Common myeloid progenitor, CD34-positive (primary cell): ENCODE measurements around the gene EME1.
"Not testable (repeated sequence)": the region's sequence is repeated elsewhere in the genome, so short reads cannot be mapped to it uniquely, and the experiment has no call there.

Experiments used
- CTCF ChIA-PET: fragments of 350-600 bp; sonication (Branson Sonifier 250); formaldehyde crosslinking; loops from one replicate; lab custom pipeline; 2021; ENCODE audit warnings: antibody characterized with exemption; lab: Charles Lee
- POLR2A ChIA-PET: fragments of 350-600 bp; sonication (Branson Sonifier 250); formaldehyde crosslinking; loops from one replicate; lab custom pipeline; 2021; ENCODE audit warnings: antibody characterized with exemption; lab: Charles Lee
- DNase-seq, 3 donors: peaks; one replicate each; pipeline versions ENCODE4 v3.0.0 to v3.0.0-alpha.2; 2013
- H3K27ac ChIP-seq, 2 experiments: 1 replicate in 1 of 2; 2 replicates in 1 of 2; pipeline ENCODE4 v1.7.0; 2013; ENCODE audit warnings: inconsistent platforms in 2 of 2, low read length in 2 of 2, mild to moderate bottlenecking in 2 of 2, low read depth in 1 of 2, moderate library complexity in 1 of 2; ENCODE audit not compliant: severe bottlenecking in 2 of 2, insufficient read depth in 1 of 2, poor library complexity in 1 of 2
- H3K27me3 ChIP-seq, 5 experiments: replicated peaks in 2 of 5; 1 replicate in 3 of 5; 2 replicates in 2 of 5; pipeline versions ENCODE4 v1.6.1 to v1.7.0; 2013; ENCODE audit warnings: low read length in 4 of 5, mild to moderate bottlenecking in 2 of 5, moderate library complexity in 2 of 5, inconsistent platforms in 1 of 5; ENCODE audit not compliant: insufficient read depth in 5 of 5, control insufficient read depth in 4 of 5
- H3K36me3 ChIP-seq, 4 experiments: 1 replicate in 2 of 4; 2 replicates in 2 of 4; pipeline versions ENCODE4 v1.6.1 to v1.7.0; 2013; ENCODE audit warnings: low read length in 3 of 4, control low read depth in 1 of 4, mild to moderate bottlenecking in 1 of 4; ENCODE audit not compliant: control insufficient read depth in 4 of 4, insufficient read depth in 4 of 4
- H3K4me1 ChIP-seq, 4 experiments: 1 replicate in 3 of 4; 2 replicates in 1 of 4; pipeline versions ENCODE4 v1.6.1 to v1.7.1; 2013; ENCODE audit warnings: low read length in 3 of 4, mild to moderate bottlenecking in 3 of 4, control low read depth in 1 of 4, inconsistent platforms in 1 of 4, moderate library complexity in 1 of 4; ENCODE audit not compliant: control insufficient read depth in 4 of 4, insufficient read depth in 4 of 4; ENCODE audit errors: control extremely low read depth in 1 of 4
- H3K4me3 ChIP-seq, 7 experiments: 1 replicate in 4 of 7; 2 replicates in 3 of 7; pipeline versions ENCODE4 v1.5.1 to v1.7.0; 2013; ENCODE audit warnings: mild to moderate bottlenecking in 7 of 7, low read length in 6 of 7, moderate library complexity in 6 of 7, inconsistent platforms in 2 of 7, low read depth in 2 of 7, control low read depth in 1 of 7; ENCODE audit not compliant: insufficient read depth in 4 of 7, control insufficient read depth in 1 of 7; ENCODE audit errors: extremely low read depth in 1 of 7
- H3K9me3 ChIP-seq, 5 experiments: 1 replicate in 4 of 5; 2 replicates in 1 of 5; pipeline versions ENCODE4 v1.6.1 to v1.7.1; 2013; ENCODE audit warnings: low read length in 4 of 5, mild to moderate bottlenecking in 2 of 5, inconsistent platforms in 1 of 5, low read depth in 1 of 5, moderate library complexity in 1 of 5; ENCODE audit not compliant: control insufficient read depth in 4 of 5, insufficient read depth in 2 of 5; ENCODE audit errors: control extremely low read depth in 1 of 5
- WGBS: methylation state at CpG from one replicate; pipeline ENCODE4 v1.1.5; 2013; ENCODE audit not compliant: insufficient coverage; 5-methylcytosine and 5-hydroxymethylcytosine counted together

The EME1 gene

DNA sequence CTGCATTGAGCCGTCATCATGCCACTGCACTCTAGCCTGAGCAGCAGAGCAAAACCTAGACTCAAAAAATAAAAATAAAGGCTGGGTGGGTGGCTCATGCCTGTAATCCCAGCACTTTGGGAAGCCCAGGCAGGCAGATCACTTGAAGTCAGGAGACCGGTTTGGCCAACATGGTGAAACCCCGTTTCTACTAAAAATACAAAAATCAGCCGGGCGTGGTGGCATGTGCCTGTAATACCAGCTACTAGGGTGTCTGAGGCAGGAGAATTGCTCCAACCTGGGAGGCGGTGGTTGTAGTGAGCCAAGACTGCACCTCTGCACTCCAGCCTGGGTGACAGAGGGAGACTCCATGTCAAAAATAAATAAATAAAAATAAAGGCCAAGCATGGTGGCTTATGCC lies 55.1 kb downstream of the EME1 start:
- H3K36me3 ChIP-seq, DNase-seq, CTCF ChIA-PET, H3K27me3 ChIP-seq, POLR2A ChIA-PET, H3K4me3 ChIP-seq, H3K9me3 ChIP-seq: not testable (repeated sequence)
- 86% methylated on average over 5 of the region's 6 CpGs for WGBS
- Histone ChIP-seq H3K27ac (peak overlapping the region in 1 of 2 experiments; percentile 49), H3K4me1 (peaks cover 9 to 40% (median 37%) of the 10 kb centered on the region in 4 experiments)

DNA sequence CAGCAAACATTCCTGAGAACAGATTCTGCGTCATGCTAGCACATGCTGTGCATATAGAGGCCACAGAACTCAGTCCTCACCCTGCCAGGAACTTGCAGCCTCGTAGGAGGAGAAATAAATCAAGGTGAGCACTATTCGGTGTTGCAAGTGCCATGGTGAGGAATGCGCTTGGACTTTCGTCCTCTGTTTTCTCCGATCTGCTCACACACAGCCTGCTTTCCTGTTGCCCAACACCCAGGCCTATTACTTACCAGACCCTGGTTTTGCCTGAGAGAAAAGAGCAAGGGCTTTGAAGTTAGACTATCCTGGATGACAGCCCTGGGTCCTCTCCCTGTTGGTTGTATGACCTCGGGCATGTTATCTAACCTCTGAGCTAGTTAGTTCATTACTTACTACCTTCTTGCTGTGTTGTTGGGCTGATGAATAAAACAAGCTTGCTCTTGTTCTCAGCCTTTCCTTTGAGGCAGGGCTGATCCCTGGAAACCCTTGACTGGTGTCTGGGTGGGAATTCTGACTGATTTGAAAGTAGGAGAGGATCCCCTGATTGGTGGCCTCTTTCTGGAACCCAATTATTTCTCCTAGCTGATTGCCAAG lies 55.9 kb downstream of the EME1 start:
- no peak overlapping the region for H3K27ac ChIP-seq
- POLR2A ChIA-PET: no interaction called here
- WGBS: 90% methylated on average over 3 of the region's 7 CpGs

DNA sequence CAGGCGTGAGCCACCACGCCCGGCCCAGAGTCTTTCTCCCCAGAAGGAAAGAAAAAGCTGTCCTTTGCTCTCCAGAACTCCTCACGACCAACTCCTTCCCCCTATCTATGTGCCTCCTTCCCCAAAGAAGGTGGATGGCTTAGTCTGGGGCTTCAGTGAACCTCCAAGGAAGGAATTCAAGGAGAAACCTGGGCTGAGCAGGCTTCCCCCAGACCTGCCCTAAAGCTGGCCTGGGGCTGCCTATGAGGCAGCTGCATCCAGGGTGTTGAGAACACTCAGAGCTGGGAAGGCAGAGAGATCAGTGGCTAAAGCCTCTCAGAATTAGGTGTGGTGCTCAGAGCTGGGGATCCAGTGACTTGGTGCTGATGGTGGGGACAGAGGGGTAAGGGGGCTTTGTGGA lies 56.8 kb downstream of the EME1 start:
- Histone ChIP-seq H3K27me3 (no peaks in the 10 kb centered on the region), H3K4me3 (no peak overlapping the region)
- POLR2A ChIA-PET: no interaction called here

More for the DNA sequence above, 55.9 kb downstream of the EME1 start:
- CTCF ChIA-PET: interaction anchor here (0.8 to 1.9 kb wide), 2 partner anchors 32 to 67 kb away, joined by 3 to 7 read pairs; partner anchors contain the start of gene LRRC59
- H3K27me3 ChIP-seq: no peaks in the 10 kb centered on the region
- H3K9me3 ChIP-seq: no peaks in the 10 kb centered on the region
- H3K4me1 ChIP-seq: peaks cover 9 to 36% (median 33%) of the 10 kb centered on the region in 4 experiments
- H3K4me3 ChIP-seq: no peak overlapping the region
- DNase-seq: no peak
- H3K36me3 ChIP-seq: peaks cover 0 to 5% (median 3%) of the 10 kb centered on the region in 4 experiments

More for the DNA sequence above, 56.8 kb downstream of the EME1 start:
- H3K4me1 ChIP-seq: peaks cover 9 to 27% (median 26%) of the 10 kb centered on the region in 4 experiments
- WGBS: 100% methylated on average over 1 of the region's 4 CpGs
- peaks cover 0 to 6% (median 3%) of the 10 kb centered on the region in 4 experiments for H3K36me3 ChIP-seq
- no peak for DNase-seq
- H3K9me3 ChIP-seq: no peaks in the 10 kb centered on the region
- no peak overlapping the region for H3K27ac ChIP-seq
- CTCF ChIA-PET: interaction anchor here (0.9 to 1.9 kb wide), 4 partner anchors 12 to 68 kb away, joined by 3 to 7 read pairs (median 3); partner anchors contain the start of gene LRRC59
